ENCODE results near the gene DUOXA1.
"Not testable (repeated sequence)": the region's sequence is repeated elsewhere in the genome, so short reads cannot be mapped to it uniquely, and the experiment has no call there.

DNA sequence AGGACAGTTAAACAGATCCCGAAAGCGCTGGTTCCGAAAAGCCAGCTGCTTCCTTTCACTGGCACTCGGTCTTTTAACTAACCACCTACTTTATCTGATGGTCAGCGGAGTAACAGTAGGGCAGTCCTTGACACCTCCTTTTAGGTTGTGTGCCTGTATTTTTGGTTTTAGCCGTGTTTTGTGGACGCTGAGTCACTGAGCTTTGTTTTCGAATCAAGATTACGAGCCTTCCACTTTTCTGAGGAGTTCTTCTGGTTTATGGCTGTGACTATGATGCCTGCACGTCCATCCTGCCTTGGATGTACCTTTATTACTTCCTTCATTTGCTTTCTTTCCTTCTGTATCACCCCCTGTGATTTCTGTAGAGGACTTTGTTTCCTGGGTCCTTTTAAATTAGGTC, 47.3 kb downstream of the DUOXA1 start:
- TF ChIP-seq, protein P1, sequence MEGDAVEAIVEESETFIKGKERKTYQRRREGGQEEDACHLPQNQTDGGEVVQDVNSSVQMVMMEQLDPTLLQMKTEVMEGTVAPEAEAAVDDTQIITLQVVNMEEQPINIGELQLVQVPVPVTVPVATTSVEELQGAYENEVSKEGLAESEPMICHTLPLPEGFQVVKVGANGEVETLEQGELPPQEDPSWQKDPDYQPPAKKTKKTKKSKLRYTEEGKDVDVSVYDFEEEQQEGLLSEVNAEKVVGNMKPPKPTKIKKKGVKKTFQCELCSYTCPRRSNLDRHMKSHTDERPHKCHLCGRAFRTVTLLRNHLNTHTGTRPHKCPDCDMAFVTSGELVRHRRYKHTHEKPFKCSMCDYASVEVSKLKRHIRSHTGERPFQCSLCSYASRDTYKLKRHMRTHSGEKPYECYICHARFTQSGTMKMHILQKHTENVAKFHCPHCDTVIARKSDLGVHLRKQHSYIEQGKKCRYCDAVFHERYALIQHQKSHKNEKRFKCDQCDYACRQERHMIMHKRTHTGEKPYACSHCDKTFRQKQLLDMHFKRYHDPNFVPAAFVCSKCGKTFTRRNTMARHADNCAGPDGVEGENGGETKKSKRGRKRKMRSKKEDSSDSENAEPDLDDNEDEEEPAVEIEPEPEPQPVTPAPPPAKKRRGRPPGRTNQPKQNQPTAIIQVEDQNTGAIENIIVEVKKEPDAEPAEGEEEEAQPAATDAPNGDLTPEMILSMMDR (IDR thresholded peaks at IDR 0.05), result not testable (repeated sequence)
- TF ChIP-seq, protein P2, sequence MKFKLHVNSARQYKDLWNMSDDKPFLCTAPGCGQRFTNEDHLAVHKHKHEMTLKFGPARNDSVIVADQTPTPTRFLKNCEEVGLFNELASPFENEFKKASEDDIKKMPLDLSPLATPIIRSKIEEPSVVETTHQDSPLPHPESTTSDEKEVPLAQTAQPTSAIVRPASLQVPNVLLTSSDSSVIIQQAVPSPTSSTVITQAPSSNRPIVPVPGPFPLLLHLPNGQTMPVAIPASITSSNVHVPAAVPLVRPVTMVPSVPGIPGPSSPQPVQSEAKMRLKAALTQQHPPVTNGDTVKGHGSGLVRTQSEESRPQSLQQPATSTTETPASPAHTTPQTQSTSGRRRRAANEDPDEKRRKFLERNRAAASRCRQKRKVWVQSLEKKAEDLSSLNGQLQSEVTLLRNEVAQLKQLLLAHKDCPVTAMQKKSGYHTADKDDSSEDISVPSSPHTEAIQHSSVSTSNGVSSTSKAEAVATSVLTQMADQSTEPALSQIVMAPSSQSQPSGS (CRISPR knock-in tag; IDR thresholded peaks at IDR 0.05; ENCODE audit: borderline replicate concordance, low read depth), result not testable (repeated sequence)
- not testable (repeated sequence) for TF ChIP-seq ZNF423, JUN (CRISPR knock-in tag; IDR thresholded peaks at IDR 0.05)
- TF ChIP-seq, protein P3, sequence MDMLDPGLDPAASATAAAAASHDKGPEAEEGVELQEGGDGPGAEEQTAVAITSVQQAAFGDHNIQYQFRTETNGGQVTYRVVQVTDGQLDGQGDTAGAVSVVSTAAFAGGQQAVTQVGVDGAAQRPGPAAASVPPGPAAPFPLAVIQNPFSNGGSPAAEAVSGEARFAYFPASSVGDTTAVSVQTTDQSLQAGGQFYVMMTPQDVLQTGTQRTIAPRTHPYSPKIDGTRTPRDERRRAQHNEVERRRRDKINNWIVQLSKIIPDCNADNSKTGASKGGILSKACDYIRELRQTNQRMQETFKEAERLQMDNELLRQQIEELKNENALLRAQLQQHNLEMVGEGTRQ (CRISPR knock-in tag; IDR thresholded peaks at IDR 0.05), result not testable (repeated sequence)
- TF ChIP-seq, protein P4, sequence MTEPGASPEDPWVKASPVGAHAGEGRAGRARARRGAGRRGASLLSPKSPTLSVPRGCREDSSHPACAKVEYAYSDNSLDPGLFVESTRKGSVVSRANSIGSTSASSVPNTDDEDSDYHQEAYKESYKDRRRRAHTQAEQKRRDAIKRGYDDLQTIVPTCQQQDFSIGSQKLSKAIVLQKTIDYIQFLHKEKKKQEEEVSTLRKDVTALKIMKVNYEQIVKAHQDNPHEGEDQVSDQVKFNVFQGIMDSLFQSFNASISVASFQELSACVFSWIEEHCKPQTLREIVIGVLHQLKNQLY (CRISPR knock-in tag; IDR thresholded peaks at IDR 0.05), result not testable (repeated sequence)
